Upper lobe of right lung (tissue), 1 donor: ENCODE data around the gene AP5S1. TPM values are rescaled to one million over a fixed set of nuclear protein-coding genes. Genes with fewer than 3 reads are reported as not detected.

ENCODE experiments used
- ATAC-seq: fragments of 200-7000 bp; cut with Tn5 transposase; one replicate; pipeline ENCODE4 v1.9.1; 2020; ENCODE audit warnings: mild to moderate bottlenecking, moderate library complexity
- DNase-seq: peaks from one replicate; pipeline ENCODE4 v3.0.0-alpha.2; 2020
- H3K27ac ChIP-seq: fragments of 200-600 bp; one replicate; pipeline ENCODE4 v1.8.0; 2022
- H3K27me3 ChIP-seq: fragments of 200-600 bp; one replicate; pipeline ENCODE4 v1.8.0; 2022; ENCODE audit warnings: mild to moderate bottlenecking
- H3K36me3 ChIP-seq: fragments of 200-600 bp; one replicate; pipeline ENCODE4 v1.8.0; 2022
- H3K4me1 ChIP-seq: fragments of 200-600 bp; one replicate; pipeline ENCODE4 v1.8.0; 2022
- H3K4me3 ChIP-seq: fragments of 200-600 bp; one replicate; pipeline ENCODE4 v1.8.0; 2022; ENCODE audit warnings: mild to moderate bottlenecking
- H3K9me3 ChIP-seq: fragments of 200-600 bp; one replicate; pipeline ENCODE4 v1.8.0; 2022
- intact Hi-C: fragments of 100-400 bp; cut with DNase I; formaldehyde crosslinking; loops from one replicate; pipeline ENCODE4 v1.11.0; 2022
- total RNA-seq: library from RNA; stranded (reverse); fragmentation: NEBNext Ultra II Directional; extraction: Animal tissue kit (Norgen Biotek cat#: 25700); gene quantifications from one replicate; pipeline ENCODE4 v1.2.1, GENCODE V29; 2021
- TF ChIP-seq, protein P1 (sequence below): fragments of 200-600 bp; IDR thresholded peaks from one replicate; pipeline ENCODE4 v1.8.0; 2022; ENCODE audit warnings: antibody characterized with exemption
- donor health status: DM: no; HTN: yes; CAD: no; lungs with severe emphysema.

The AP5S1 gene
- total RNA-seq, 1 donor from 2014 or later: 13.1 TPM

DNA sequence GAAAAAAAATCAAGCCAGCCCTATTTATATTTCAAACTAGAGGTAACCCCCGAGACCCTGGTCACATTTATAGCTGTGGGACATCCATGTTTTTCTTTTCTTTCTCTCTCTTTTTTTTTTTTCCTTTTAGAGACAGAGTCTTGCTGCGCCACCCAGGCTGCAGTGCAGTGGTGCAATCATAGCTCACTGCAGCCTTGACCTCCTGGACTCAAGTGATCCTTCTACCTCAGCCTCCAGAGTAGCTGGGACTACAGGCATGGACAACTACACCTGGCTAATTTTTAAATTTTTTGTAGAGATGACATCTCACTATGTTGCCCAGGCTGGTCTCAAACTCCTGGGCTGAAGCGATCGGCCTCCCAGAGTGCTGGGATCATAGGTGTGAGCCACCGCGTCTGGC is 38.3 kb downstream of the AP5S1 start:
- Histone ChIP-seq H3K4me3 (no peak overlapping the region), H3K27ac (no peak overlapping the region), H3K9me3 (no peaks in the 10 kb centered on the region), H3K36me3 (peaks cover 85% of the 10 kb centered on the region), H3K4me1 (no peaks in the 10 kb centered on the region), H3K27me3 (no peaks in the 10 kb centered on the region)
- DNase-seq (no peak), ATAC-seq (no peak)
- TF ChIP-seq, protein P1, sequence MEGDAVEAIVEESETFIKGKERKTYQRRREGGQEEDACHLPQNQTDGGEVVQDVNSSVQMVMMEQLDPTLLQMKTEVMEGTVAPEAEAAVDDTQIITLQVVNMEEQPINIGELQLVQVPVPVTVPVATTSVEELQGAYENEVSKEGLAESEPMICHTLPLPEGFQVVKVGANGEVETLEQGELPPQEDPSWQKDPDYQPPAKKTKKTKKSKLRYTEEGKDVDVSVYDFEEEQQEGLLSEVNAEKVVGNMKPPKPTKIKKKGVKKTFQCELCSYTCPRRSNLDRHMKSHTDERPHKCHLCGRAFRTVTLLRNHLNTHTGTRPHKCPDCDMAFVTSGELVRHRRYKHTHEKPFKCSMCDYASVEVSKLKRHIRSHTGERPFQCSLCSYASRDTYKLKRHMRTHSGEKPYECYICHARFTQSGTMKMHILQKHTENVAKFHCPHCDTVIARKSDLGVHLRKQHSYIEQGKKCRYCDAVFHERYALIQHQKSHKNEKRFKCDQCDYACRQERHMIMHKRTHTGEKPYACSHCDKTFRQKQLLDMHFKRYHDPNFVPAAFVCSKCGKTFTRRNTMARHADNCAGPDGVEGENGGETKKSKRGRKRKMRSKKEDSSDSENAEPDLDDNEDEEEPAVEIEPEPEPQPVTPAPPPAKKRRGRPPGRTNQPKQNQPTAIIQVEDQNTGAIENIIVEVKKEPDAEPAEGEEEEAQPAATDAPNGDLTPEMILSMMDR: no peak
- intact Hi-C loops: no loop called here

DNA sequence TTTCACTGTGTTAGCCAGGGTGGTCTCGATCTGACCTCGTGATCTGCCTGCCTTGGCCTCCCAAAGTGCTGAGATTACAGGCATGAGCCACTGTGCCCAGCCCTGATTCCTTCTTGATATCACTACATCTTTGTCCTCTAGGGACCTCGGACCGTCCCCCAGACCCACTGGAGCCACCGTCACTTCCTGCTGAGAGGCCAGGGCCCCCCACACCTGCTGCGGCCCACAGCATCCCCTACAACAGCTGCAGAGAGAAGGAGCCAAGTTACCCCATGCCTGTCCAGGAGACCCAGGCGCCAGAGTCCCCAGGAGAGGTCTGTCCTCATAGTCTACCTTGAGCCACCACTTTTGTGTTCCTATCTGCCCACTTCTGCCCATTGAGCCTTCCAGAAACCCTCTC is 40.8 kb downstream of the AP5S1 start:
- intact Hi-C loops: no loop called here
- peaks cover 96% of the 10 kb centered on the region for H3K36me3 ChIP-seq
- H3K4me3 ChIP-seq: no peak overlapping the region
- no peaks in the 10 kb centered on the region for H3K27me3 ChIP-seq
- no peak overlapping the region for H3K27ac ChIP-seq
- TF ChIP-seq, protein P1: no peak
- no peaks in the 10 kb centered on the region for H3K9me3 ChIP-seq
- ATAC-seq (no peak), DNase-seq (no peak)
- H3K4me1 ChIP-seq: no peaks in the 10 kb centered on the region

DNA sequence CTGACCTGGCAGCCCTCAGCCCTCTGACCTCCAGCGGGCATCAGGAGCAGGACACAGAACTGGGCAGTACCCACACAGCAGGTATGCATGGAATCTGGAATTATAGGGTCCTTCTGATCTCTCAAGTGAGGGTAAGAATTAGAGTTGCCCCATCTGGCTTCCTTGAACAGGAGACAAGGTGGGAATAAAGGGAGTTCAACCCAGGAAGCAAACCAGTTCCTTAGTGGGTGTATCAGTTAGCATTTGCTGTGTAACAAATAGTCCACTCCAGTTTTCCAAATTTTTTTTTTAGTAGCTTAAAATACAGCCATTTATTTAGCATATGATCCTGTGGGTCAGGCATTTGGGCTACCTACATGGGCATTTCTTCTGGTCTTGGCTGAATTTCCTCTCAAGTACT is 42.0 kb downstream of the AP5S1 start:
- H3K9me3 ChIP-seq: no peaks in the 10 kb centered on the region
- H3K27me3 ChIP-seq: no peaks in the 10 kb centered on the region
- intact Hi-C loops: no loop called here
- no peak overlapping the region for H3K27ac ChIP-seq
- H3K4me3 ChIP-seq: no peak overlapping the region
- H3K4me1 ChIP-seq: no peaks in the 10 kb centered on the region
- TF ChIP-seq, protein P1: no peak
- DNase-seq (no peak), ATAC-seq (no peak)
- peaks cover 97% of the 10 kb centered on the region for H3K36me3 ChIP-seq

DNA sequence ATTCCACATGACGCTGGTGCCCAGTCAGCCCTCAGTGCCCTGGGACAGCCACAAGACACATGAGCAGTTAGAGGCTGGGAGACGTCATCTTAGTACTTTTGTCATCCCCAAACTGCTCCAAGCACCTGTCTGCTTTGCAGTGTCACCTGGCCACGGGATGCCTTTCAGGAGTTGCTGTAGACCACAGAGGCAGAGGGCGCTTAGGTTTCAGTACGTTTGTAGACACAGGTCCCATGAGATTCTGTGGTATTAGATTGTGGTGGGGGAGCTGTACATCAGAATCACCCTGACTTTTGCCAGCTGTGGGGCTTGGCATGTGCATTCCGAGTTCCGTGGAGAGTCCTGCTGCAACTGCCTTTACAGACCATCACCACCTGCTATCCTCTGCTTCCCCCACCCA is 43.0 kb downstream of the AP5S1 start:
- Histone ChIP-seq H3K4me3 (no peak overlapping the region), H3K27me3 (no peaks in the 10 kb centered on the region), H3K27ac (no peak overlapping the region), H3K36me3 (peaks cover 93% of the 10 kb centered on the region), H3K4me1 (no peaks in the 10 kb centered on the region), H3K9me3 (no peaks in the 10 kb centered on the region)
- DNase-seq (no peak), ATAC-seq (no peak)
- intact Hi-C loops: no loop called here
- TF ChIP-seq, protein P1: no peak

DNA sequence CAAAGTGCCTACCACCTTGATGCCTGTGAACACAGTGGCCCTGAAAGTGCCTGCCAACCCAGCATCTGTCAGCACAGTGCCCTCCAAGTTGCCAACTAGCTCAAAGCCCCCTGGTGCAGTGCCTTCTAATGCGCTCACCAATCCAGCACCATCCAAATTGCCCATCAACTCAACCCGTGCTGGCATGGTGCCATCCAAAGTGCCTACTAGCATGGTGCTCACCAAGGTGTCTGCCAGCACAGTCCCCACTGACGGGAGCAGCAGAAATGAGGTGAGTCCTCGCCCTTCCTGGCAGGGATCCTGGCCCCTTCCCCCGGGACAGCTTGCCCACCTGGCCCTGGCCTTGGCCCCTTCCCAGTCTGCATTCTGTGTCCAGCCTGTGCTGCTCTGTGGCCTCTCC is 44.2 kb downstream of the AP5S1 start:
- intact Hi-C loops: no loop called here
- Histone ChIP-seq H3K4me1 (no peaks in the 10 kb centered on the region), H3K27ac (no peak overlapping the region), H3K9me3 (no peaks in the 10 kb centered on the region), H3K27me3 (no peaks in the 10 kb centered on the region), H3K4me3 (no peak overlapping the region), H3K36me3 (peaks cover 91% of the 10 kb centered on the region)
- ATAC-seq (no peak), DNase-seq (no peak)
- TF ChIP-seq, protein P1: no peak
